Memory B cell (primary cell): ENCODE measurements around the gene TMEM235.
"Not testable (repeated sequence)": the region's sequence is repeated elsewhere in the genome, so short reads cannot be mapped to it uniquely, and the experiment has no call there.

Experiments
- ATAC-seq: fragments of 150-1000 bp; cut with Tn5 transposase; 2 replicates; pipeline ENCODE4 v1.10.0; 2021; ENCODE audit warnings: low read depth, mild to moderate bottlenecking, moderate library complexity
- DNase-seq, 2 donors: peaks; one replicate each; pipeline ENCODE4 v3.0.0; 2022; ENCODE audit warnings: low spot score in 2 of 2
- H3K27ac Mint-ChIP-seq: one replicate; pipeline ENCODE4 v1.8.0; 2022; ENCODE audit warnings: mild to moderate bottlenecking, moderate library complexity, mixed read lengths
- H3K27me3 Mint-ChIP-seq: one replicate; pipeline ENCODE4 v1.8.0; 2022; ENCODE audit warnings: mixed read lengths
- H3K36me3 Mint-ChIP-seq: one replicate; pipeline ENCODE4 v1.8.0; 2022; ENCODE audit warnings: mild to moderate bottlenecking, mixed read lengths
- H3K4me1 Mint-ChIP-seq: one replicate; pipeline ENCODE4 v1.8.0; 2022; ENCODE audit warnings: mixed read lengths
- H3K4me3 Mint-ChIP-seq: one replicate; pipeline ENCODE4 v1.8.0; 2022; ENCODE audit warnings: mild to moderate bottlenecking, moderate library complexity, mixed read lengths
- H3K9me3 Mint-ChIP-seq: one replicate; pipeline ENCODE4 v1.8.0; 2022; ENCODE audit warnings: mixed read lengths

The TMEM235 gene

GRCh38 chr17:78226759-78227454 lies 4.5 kb upstream of the TMEM235 start:
- DNase-seq (no peak), ATAC-seq (no peak)
- H3K27me3 Mint-ChIP-seq = peaks cover 18% of the 10 kb centered on the region
- H3K36me3 Mint-ChIP-seq = no peaks in the 10 kb centered on the region
- peaks cover 2% of the 10 kb centered on the region for H3K4me1 Mint-ChIP-seq
- H3K9me3 Mint-ChIP-seq = no peaks in the 10 kb centered on the region
- H3K4me3 Mint-ChIP-seq = no peak overlapping the region
- H3K27ac Mint-ChIP-seq = no peak overlapping the region

GRCh38 chr17:78227455-78227916 lies 3.9 kb upstream of the TMEM235 start:
- DNase-seq (no peak), ATAC-seq (no peak)
- Mint-ChIP-seq H3K9me3 (no peaks in the 10 kb centered on the region), H3K36me3 (no peaks in the 10 kb centered on the region), H3K27ac (no peak overlapping the region), H3K27me3 (peaks cover 24% of the 10 kb centered on the region), H3K4me3 (no peak overlapping the region), H3K4me1 (peaks cover 8% of the 10 kb centered on the region)

- ATAC-seq (no peak), DNase-seq (no peak)
- H3K4me1 Mint-ChIP-seq = peaks cover 13% of the 10 kb centered on the region
- no peak overlapping the region for H3K4me3 Mint-ChIP-seq
- no peak overlapping the region for H3K27ac Mint-ChIP-seq
- H3K9me3 Mint-ChIP-seq = no peaks in the 10 kb centered on the region
- H3K27me3 Mint-ChIP-seq = peaks cover 29% of the 10 kb centered on the region
- H3K36me3 Mint-ChIP-seq = no peaks in the 10 kb centered on the region
Measured at GRCh38 chr17:78228176-78228575, 3.3 kb upstream of the TMEM235 start.

GRCh38 chr17:78230252-78230962 lies 1.0 kb upstream of the TMEM235 start:
- no peaks in the 10 kb centered on the region for H3K36me3 Mint-ChIP-seq
- ATAC-seq (peak; percentile 54), DNase-seq (no peak)
- no peaks in the 10 kb centered on the region for H3K9me3 Mint-ChIP-seq
- H3K4me3 Mint-ChIP-seq = no peak overlapping the region
- peaks cover 13% of the 10 kb centered on the region for H3K4me1 Mint-ChIP-seq
- H3K27me3 Mint-ChIP-seq = peaks cover 30% of the 10 kb centered on the region
- no peak overlapping the region for H3K27ac Mint-ChIP-seq

- Mint-ChIP-seq H3K36me3 (no peaks in the 10 kb centered on the region), H3K27me3 (peaks cover 28% of the 10 kb centered on the region), H3K27ac (no peak overlapping the region), H3K4me3 (peak overlapping the region; percentile 52), H3K9me3 (no peaks in the 10 kb centered on the region), H3K4me1 (peaks cover 11% of the 10 kb centered on the region)
- DNase-seq (peak in 1 of 2 donors; percentile 41), ATAC-seq (peak; percentile 66)
Measured at GRCh38 chr17:78231991-78232858, 794 bp downstream of the TMEM235 start.

- Mint-ChIP-seq H3K36me3 (no peaks in the 10 kb centered on the region), H3K4me3 (no peak overlapping the region), H3K9me3 (no peaks in the 10 kb centered on the region), H3K4me1 (peaks cover 11% of the 10 kb centered on the region), H3K27ac (no peak overlapping the region), H3K27me3 (peaks cover 24% of the 10 kb centered on the region)
- ATAC-seq = no peak
- DNase-seq = no peak
Measured at GRCh38 chr17:78232859-78233173, 1.4 kb downstream of the TMEM235 start.

- Mint-ChIP-seq H3K36me3 (no peaks in the 10 kb centered on the region), H3K9me3 (no peaks in the 10 kb centered on the region), H3K4me1 (peaks cover 16% of the 10 kb centered on the region), H3K27ac (no peak overlapping the region), H3K27me3 (peaks cover 24% of the 10 kb centered on the region), H3K4me3 (no peak overlapping the region)
- no peak for ATAC-seq
- DNase-seq = no peak
Measured at GRCh38 chr17:78233678-78234077, 2.2 kb downstream of the TMEM235 start.

GRCh38 chr17:78234261-78234865 lies 2.9 kb downstream of the TMEM235 start:
- Mint-ChIP-seq H3K4me1 (peaks cover 18% of the 10 kb centered on the region), H3K27ac (no peak overlapping the region), H3K36me3 (no peaks in the 10 kb centered on the region), H3K27me3 (peaks cover 24% of the 10 kb centered on the region), H3K9me3 (no peaks in the 10 kb centered on the region), H3K4me3 (no peak overlapping the region)
- no peak for DNase-seq
- ATAC-seq = no peak

GRCh38 chr17:78235022-78235421 lies 3.6 kb downstream of the TMEM235 start:
- DNase-seq, H3K4me3 Mint-ChIP-seq, ATAC-seq, H3K36me3 Mint-ChIP-seq, H3K9me3 Mint-ChIP-seq, H3K27ac Mint-ChIP-seq: not testable (repeated sequence)
- H3K4me1 Mint-ChIP-seq = peaks cover 21% of the 10 kb centered on the region
- H3K27me3 Mint-ChIP-seq = peaks cover 23% of the 10 kb centered on the region

GRCh38 chr17:78235885-78236284 lies 4.5 kb downstream of the TMEM235 start:
- peaks cover 19% of the 10 kb centered on the region for H3K27me3 Mint-ChIP-seq

GRCh38 chr17:78236362-78237127 lies 5.1 kb downstream of the TMEM235 start:
- DNase-seq = no peak
- Mint-ChIP-seq H3K4me1 (peaks cover 23% of the 10 kb centered on the region), H3K27ac (no peak overlapping the region), H3K36me3 (no peaks in the 10 kb centered on the region), H3K9me3 (no peaks in the 10 kb centered on the region), H3K4me3 (no peak overlapping the region), H3K27me3 (peaks cover 13% of the 10 kb centered on the region)
- ATAC-seq = no peak

More at GRCh38 chr17:78235885-78236284, 4.5 kb downstream of the TMEM235 start:
- no peak overlapping the region for H3K27ac Mint-ChIP-seq
- peaks cover 21% of the 10 kb centered on the region for H3K4me1 Mint-ChIP-seq
- DNase-seq = no peak
- no peak overlapping the region for H3K4me3 Mint-ChIP-seq
- H3K36me3 Mint-ChIP-seq = no peaks in the 10 kb centered on the region
- H3K9me3 Mint-ChIP-seq = no peaks in the 10 kb centered on the region
- ATAC-seq = no peak

- H3K27ac Mint-ChIP-seq = no peak overlapping the region
- no peaks in the 10 kb centered on the region for H3K9me3 Mint-ChIP-seq
- H3K36me3 Mint-ChIP-seq = no peaks in the 10 kb centered on the region
- peaks cover 6% of the 10 kb centered on the region for H3K27me3 Mint-ChIP-seq
- peaks cover 25% of the 10 kb centered on the region for H3K4me1 Mint-ChIP-seq
- no peak overlapping the region for H3K4me3 Mint-ChIP-seq
- no peak for DNase-seq
- ATAC-seq = no peak
Measured at GRCh38 chr17:78237401-78238012, 6.1 kb downstream of the TMEM235 start.
